Psoas muscle (tissue), 8 donors: Measurements from ENCODE around the gene GSTO1. TPM values are rescaled to one million over a fixed set of nuclear protein-coding genes. Genes with fewer than 3 reads are reported as not detected.

Experiments used
- ATAC-seq, 4 donors: fragments of 200-7000 bp; cut with Tn5 transposase; one replicate each; pipeline ENCODE4 v1.9.1; 2020; ENCODE audit warnings: moderate library complexity in 3 of 4, mild to moderate bottlenecking in 2 of 4
- DNase-seq, 2 donors: peaks; one replicate each; pipeline ENCODE4 v3.0.0-alpha.2; 2020
- H3K27ac ChIP-seq: fragments of 200-600 bp; one replicate; pipeline ENCODE4 v1.8.0; 2022
- H3K27me3 ChIP-seq, 3 donors: fragments of 200-600 bp in 1 of 3; one replicate each; pipeline versions ENCODE4 v1.6.1 to v1.8.0; 2013 to 2022; ENCODE audit warnings: low read length in 2 of 3, mild to moderate bottlenecking in 2 of 3, moderate library complexity in 1 of 3; ENCODE audit not compliant: insufficient read depth in 3 of 3
- H3K36me3 ChIP-seq, 2 donors: fragments of 200-600 bp in 1 of 2; one replicate each; pipeline versions ENCODE4 v1.6.1 to v1.8.0; 2013 to 2022; ENCODE audit warnings: low read depth in 1 of 2, mild to moderate bottlenecking in 1 of 2, moderate library complexity in 1 of 2; ENCODE audit not compliant: insufficient read depth in 1 of 2
- H3K4me1 ChIP-seq: fragments of 200-600 bp; one replicate; pipeline ENCODE4 v1.8.0; 2022
- H3K4me3 ChIP-seq: fragments of 200-600 bp; one replicate; pipeline ENCODE4 v1.8.0; 2022; ENCODE audit warnings: mild to moderate bottlenecking
- H3K9me3 ChIP-seq: fragments of 200-600 bp; one replicate; pipeline ENCODE4 v1.8.0; 2022
- WGBS, 3 donors: extraction: QIAGEN DNeasy Blood & Tissue Kit; methylation state at CpG; one replicate each; pipeline versions ENCODE4 v1.1.6 to v1.1.7; 2013; 5-methylcytosine and 5-hydroxymethylcytosine counted together
- intact Hi-C, 2 donors: fragments of 100-400 bp; cut with DNase I; formaldehyde crosslinking; loops; one replicate each; pipeline versions ENCODE4 v1.11.0 to v1.14.2; 2022
- polyA plus RNA-seq, 3 donors: library from polyadenylated mRNA; stranded (reverse); fragments of 200-250 nt; gene quantifications; one replicate each; pipeline ENCODE4 v1.2.3, GENCODE V29; 2013
- total RNA-seq, 4 donors: library from RNA; stranded (reverse); fragmentation: NEBNext Ultra II Directional in 2 of 4; extraction: Animal tissue kit (Norgen Biotek cat#: 25700) in 2 of 4; gene quantifications; one replicate each; pipeline versions ENCODE4 v1.2.1 to v1.2.4, GENCODE V29; 2021 to 2023
- TF ChIP-seq, protein P1 (sequence below): fragments of 200-600 bp; IDR thresholded peaks from one replicate; pipeline ENCODE4 v1.8.0; 2022; ENCODE audit warnings: antibody characterized with exemption
- donor health status: healthy with polysubstance abuse.
- donor health status: DM: no; HTN: no; CAD: no; lungs with moderate emphysema.
- donor health status: Bipolar disorder and iron deficiency.
- donor health status: healthy.
- donor health status: DM: yes; HTN: yes; CAD: no.
- donor health status: DM: no; HTN: no; CAD: no.
- donor health status: DM: no; HTN: no; CAD: no.
- donor health status: DM: yes; HTN: yes; CAD: no.

Gene GSTO1
- total and polyA plus RNA-seq, 7 donors: 73.7 to 742 (median 120) TPM

DNA sequence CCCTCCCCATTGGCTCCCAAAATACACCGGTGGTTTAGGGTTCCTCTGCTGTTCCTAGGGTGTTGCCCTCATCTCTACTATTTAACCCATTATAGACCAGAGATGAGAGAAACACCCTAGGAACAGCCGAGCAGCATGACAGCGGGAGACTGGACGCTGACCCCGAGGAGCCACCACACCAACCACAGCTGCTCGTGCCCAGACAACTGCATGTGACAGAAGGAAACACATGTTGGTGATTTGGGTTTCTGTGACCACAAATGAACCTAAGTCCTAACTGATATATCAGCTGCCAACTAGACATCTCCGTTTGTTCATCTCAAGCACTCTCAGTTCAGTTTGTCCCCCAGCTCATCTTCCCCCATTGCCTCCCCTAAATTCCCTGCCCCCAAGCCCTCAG, 35.9 kb upstream of the GSTO1 start:
- Histone ChIP-seq H3K27ac (no peak overlapping the region), H3K9me3 (no peaks in the 10 kb centered on the region), H3K36me3 (no peaks in the 10 kb centered on the region), H3K4me1 (no peaks in the 10 kb centered on the region), H3K4me3 (no peak overlapping the region), H3K27me3 (peaks cover 0 to 10% (median 0%) of the 10 kb centered on the region in 3 donors)
- intact Hi-C loops: no loop called here
- 20 to 29% (median 21%) methylated on average over 7 of the region's 7 CpGs for WGBS, 3 donors
- TF ChIP-seq, protein P1, sequence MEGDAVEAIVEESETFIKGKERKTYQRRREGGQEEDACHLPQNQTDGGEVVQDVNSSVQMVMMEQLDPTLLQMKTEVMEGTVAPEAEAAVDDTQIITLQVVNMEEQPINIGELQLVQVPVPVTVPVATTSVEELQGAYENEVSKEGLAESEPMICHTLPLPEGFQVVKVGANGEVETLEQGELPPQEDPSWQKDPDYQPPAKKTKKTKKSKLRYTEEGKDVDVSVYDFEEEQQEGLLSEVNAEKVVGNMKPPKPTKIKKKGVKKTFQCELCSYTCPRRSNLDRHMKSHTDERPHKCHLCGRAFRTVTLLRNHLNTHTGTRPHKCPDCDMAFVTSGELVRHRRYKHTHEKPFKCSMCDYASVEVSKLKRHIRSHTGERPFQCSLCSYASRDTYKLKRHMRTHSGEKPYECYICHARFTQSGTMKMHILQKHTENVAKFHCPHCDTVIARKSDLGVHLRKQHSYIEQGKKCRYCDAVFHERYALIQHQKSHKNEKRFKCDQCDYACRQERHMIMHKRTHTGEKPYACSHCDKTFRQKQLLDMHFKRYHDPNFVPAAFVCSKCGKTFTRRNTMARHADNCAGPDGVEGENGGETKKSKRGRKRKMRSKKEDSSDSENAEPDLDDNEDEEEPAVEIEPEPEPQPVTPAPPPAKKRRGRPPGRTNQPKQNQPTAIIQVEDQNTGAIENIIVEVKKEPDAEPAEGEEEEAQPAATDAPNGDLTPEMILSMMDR: no peak
- ATAC-seq: no peak
- no peak for DNase-seq

DNA sequence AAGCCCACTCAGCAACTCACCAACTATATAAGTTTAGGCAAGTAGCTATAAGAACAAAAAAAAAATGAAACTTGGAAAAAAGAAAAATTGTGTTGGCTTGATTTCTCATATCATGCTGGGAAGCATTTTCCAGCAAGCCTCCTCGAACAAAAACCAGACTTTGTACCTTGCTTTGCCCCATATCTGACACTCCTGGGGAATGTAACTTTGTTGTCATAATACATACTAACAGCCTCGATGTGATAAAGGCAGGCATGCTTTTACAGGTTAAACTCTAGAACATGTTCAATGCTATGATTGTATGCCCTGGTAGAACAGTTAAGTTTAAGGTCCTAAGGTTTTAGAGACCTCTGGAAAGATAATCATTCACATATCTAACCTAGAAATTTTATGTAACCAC, 34.2 kb upstream of the GSTO1 start:
- H3K9me3 ChIP-seq: no peaks in the 10 kb centered on the region
- no peaks in the 10 kb centered on the region for H3K36me3 ChIP-seq
- ATAC-seq (no peak), DNase-seq (no peak)
- H3K27me3 ChIP-seq: peaks cover 0 to 10% (median 0%) of the 10 kb centered on the region in 3 donors
- intact Hi-C loops: no loop called here
- H3K27ac ChIP-seq: no peak overlapping the region
- WGBS, 3 donors: 76 to 83% (median 81%) methylated on average over 2 of the region's 2 CpGs
- H3K4me3 ChIP-seq: no peak overlapping the region
- TF ChIP-seq, protein P1: no peak
- no peaks in the 10 kb centered on the region for H3K4me1 ChIP-seq

DNA sequence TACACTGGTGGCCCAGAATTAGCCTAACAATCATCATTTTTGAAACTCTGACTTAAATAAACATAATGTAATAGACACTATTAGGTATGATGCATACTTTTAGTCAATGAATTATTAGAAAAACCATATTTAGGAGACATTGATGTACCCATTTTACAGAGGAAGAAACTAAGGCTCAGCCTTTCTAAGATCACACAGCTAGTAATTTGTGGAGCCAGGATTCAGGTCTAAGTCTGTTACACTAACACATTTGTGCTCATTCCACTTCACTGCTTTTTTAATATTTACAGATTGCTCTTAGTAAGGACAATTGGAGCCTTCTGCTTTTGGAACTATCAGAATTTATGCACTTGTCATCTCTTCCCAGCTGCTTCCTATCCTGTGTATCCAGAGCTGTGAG, 31.4 kb upstream of the GSTO1 start:
- no peak overlapping the region for H3K4me3 ChIP-seq

DNA sequence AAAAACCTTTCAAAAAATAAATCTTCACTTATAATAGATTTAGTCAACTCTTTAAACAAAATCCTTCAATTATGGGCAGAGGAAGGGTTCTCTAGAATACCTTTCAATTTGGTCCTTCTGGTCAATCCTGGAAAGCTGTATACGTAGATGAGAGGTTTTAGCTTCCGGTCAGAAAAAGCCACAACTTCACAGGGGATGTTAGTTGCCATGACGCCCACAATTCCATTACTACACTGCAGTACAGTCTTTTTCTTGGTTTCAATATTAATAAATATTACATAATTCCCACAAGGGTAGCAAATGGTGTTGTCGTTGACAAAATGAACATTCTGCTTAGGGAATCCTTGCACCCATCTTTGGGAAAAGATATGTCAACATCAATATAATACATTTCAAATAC, 24.2 kb upstream of the GSTO1 start:
- ATAC-seq (no peak), DNase-seq (no peak)
- Histone ChIP-seq H3K27me3 (no peaks in the 10 kb centered on the region), H3K27ac (no peak overlapping the region), H3K36me3 (no peaks in the 10 kb centered on the region), H3K4me3 (no peak overlapping the region), H3K4me1 (peaks cover 7% of the 10 kb centered on the region), H3K9me3 (no peaks in the 10 kb centered on the region)
- TF ChIP-seq, protein P1: no peak
- 72 to 79% (median 79%) methylated on average over 4 of the region's 4 CpGs for WGBS, 3 donors
- intact Hi-C loops: no loop called here

More for the DNA sequence above, 31.4 kb upstream of the GSTO1 start:
- no peaks in the 10 kb centered on the region for H3K27me3 ChIP-seq
- TF ChIP-seq, protein P1: no peak
- H3K9me3 ChIP-seq: no peaks in the 10 kb centered on the region
- H3K4me1 ChIP-seq: no peaks in the 10 kb centered on the region
- no peaks in the 10 kb centered on the region for H3K36me3 ChIP-seq
- no peak overlapping the region for H3K27ac ChIP-seq
- ATAC-seq (no peak), DNase-seq (no peak)
- intact Hi-C loops: no loop called here
